ENCODE data around the gene VARS1.

VARS1 gene

GRCh38 chr6:31771992-31772358, 23.6 kb downstream of the VARS1 start:
- DNase-seq (ENCODE audit: low spot score), result no peak

- DNase-seq (ENCODE audit: low spot score), result no peak
These were observed 24.7 kb downstream of the VARS1 start for GRCh38 chr6:31770860-31771259.

- peak; percentile 74 for DNase-seq (ENCODE audit: low spot score)
These were observed 25.7 kb downstream of the VARS1 start for GRCh38 chr6:31769684-31770371.

- DNase-seq (ENCODE audit: low spot score), result no peak
These were observed 26.9 kb downstream of the VARS1 start for GRCh38 chr6:31768363-31769257.

GRCh38 chr6:31767096-31767645, 28.4 kb downstream of the VARS1 start:
- peak; percentile 43 for DNase-seq (ENCODE audit: low spot score)

GRCh38 chr6:31765910-31766794, 29.4 kb downstream of the VARS1 start:
- no peak for DNase-seq (ENCODE audit: low spot score)

- DNase-seq (ENCODE audit: low spot score), result no peak
These were observed 30.0 kb downstream of the VARS1 start for GRCh38 chr6:31765559-31765909.

GRCh38 chr6:31764198-31764597, 31.4 kb downstream of the VARS1 start:
- no peak for DNase-seq (ENCODE audit: low spot score)

GRCh38 chr6:31763619-31763940, 32.0 kb downstream of the VARS1 start:
- DNase-seq (ENCODE audit: low spot score), result peak; percentile 59

- DNase-seq (ENCODE audit: low spot score), result no peak
These were observed 32.5 kb downstream of the VARS1 start for GRCh38 chr6:31762878-31763618.

- DNase-seq (ENCODE audit: low spot score), result no peak
These were observed 33.2 kb downstream of the VARS1 start, which contains the start of gene SAPCD1 for GRCh38 chr6:31762356-31762755. Gene SAPCD1 (plus strand): TSS chr6:31762656. CDS start chr6:31763055, 399 bp downstream.

- DNase-seq (ENCODE audit: low spot score), result no peak
These were observed 34.2 kb downstream of the VARS1 start for GRCh38 chr6:31761343-31761742.

GRCh38 chr6:31760790-31761189, 34.8 kb downstream of the VARS1 start:
- DNase-seq (ENCODE audit: low spot score), result no peak

GRCh38 chr6:31758281-31758680, 37.3 kb downstream of the VARS1 start:
- DNase-seq (ENCODE audit: low spot score), result no peak

GRCh38 chr6:31752739-31753319, 42.7 kb downstream of the VARS1 start:
- DNase-seq (ENCODE audit: low spot score), result peak; percentile 69

GRCh38 chr6:31750411-31751022, 45.0 kb downstream of the VARS1 start:
- no peak for DNase-seq (ENCODE audit: low spot score)

- no peak for DNase-seq (ENCODE audit: low spot score)
These were observed 46.1 kb downstream of the VARS1 start for GRCh38 chr6:31749301-31750036.

Data from kidney tubule cell (primary cell).